HepG2 (cell line): ENCODE results near the gene SECISBP2L. TPM values are rescaled to one million over a fixed set of nuclear protein-coding genes. Genes with fewer than 3 reads are reported as not detected.
A peak's percentile ranks its signal among the peaks of the same experiment; 100 is the strongest.

Experiments used
- AGO1 ChIP-seq: fragments of 200-400 bp; formaldehyde crosslinking; IDR thresholded peaks from 2 replicates; pipeline ENCODE4 v1.6.1; 2017; ENCODE audit warnings: mild to moderate bottlenecking, low read depth, low read length, moderate library complexity; ENCODE audit not compliant: poor library complexity, severe bottlenecking
- ATF3 ChIP-seq: sonication (generic); formaldehyde crosslinking; IDR thresholded peaks from 2 replicates; pipeline ENCODE4 v1.4.0; 2020; ENCODE audit warnings: missing genetic modification reagents
- BRCA1 ChIP-seq: sonication (generic); formaldehyde crosslinking; IDR thresholded peaks from 2 replicates; pipeline ENCODE4 v1.4.0; 2020; ENCODE audit warnings: missing genetic modification reagents
- CBX5 ChIP-seq: sonication (generic); formaldehyde crosslinking; IDR thresholded peaks from 2 replicates; pipeline ENCODE4 v1.4.0; 2020; ENCODE audit warnings: missing genetic modification reagents, borderline replicate concordance
- CCAR2 ChIP-seq: fragments of 200-400 bp; formaldehyde crosslinking; optimal IDR thresholded peaks from 2 replicates; pipeline ENCODE3; 2018; ENCODE audit warnings: low read depth, mild to moderate bottlenecking, low read length, moderate library complexity
- ERF ChIP-seq: IDR thresholded peaks from 2 replicates; pipeline ENCODE4 v1.6.1; 2018; ENCODE audit warnings: missing biosample characterization, missing genetic modification reagents
- FOXK1 ChIP-seq: sonication (generic); formaldehyde crosslinking; IDR thresholded peaks from 2 replicates; pipeline ENCODE4 v1.4.0; 2020; ENCODE audit warnings: low read depth, missing genetic modification reagents, borderline replicate concordance
- HNF1A ChIP-seq, 2 experiments: sonication (generic) in 1 of 2; formaldehyde crosslinking in 1 of 2; IDR thresholded peaks; 2 replicates each; pipeline versions ENCODE4 v1.4.0 to v1.6.1; 2016 to 2020; ENCODE audit warnings: borderline replicate concordance in 1 of 2, low read depth in 1 of 2, mild to moderate bottlenecking in 1 of 2, missing genetic modification reagents in 1 of 2
- PATZ1 ChIP-seq: sonication (generic); formaldehyde crosslinking; IDR thresholded peaks from 2 replicates; pipeline ENCODE4 v1.4.0; 2020; ENCODE audit warnings: missing genetic modification reagents
- PCBP1 ChIP-seq: fragments of 200-400 bp; formaldehyde crosslinking; IDR thresholded peaks from 2 replicates; pipeline ENCODE4 v1.6.1; 2017; ENCODE audit warnings: mild to moderate bottlenecking, low read depth, low read length, borderline replicate concordance
- PHF20 ChIP-seq: sonication (generic); formaldehyde crosslinking; IDR thresholded peaks from 2 replicates; pipeline ENCODE4 v1.5.0; 2020; ENCODE audit warnings: mild to moderate bottlenecking, missing genetic modification reagents
- SAP130 ChIP-seq: IDR thresholded peaks from 2 replicates; pipeline ENCODE4 v1.6.1; 2016; ENCODE audit warnings: low read depth
- STAT5B ChIP-seq: sonication (generic); formaldehyde crosslinking; IDR thresholded peaks from 2 replicates; pipeline ENCODE4 v1.4.0; 2020; ENCODE audit warnings: missing genetic modification reagents
- THAP11 ChIP-seq: IDR thresholded peaks from 2 replicates; pipeline ENCODE4 v1.6.1; 2016; ENCODE audit warnings: missing biosample characterization, missing genetic modification reagents
- TSC22D2 ChIP-seq: sonication (generic); formaldehyde crosslinking; IDR thresholded peaks from 2 replicates; pipeline ENCODE4 v1.5.1; 2020; ENCODE audit warnings: missing genetic modification reagents, mild to moderate bottlenecking, borderline replicate concordance
- XBP1 ChIP-seq: sonication (generic); formaldehyde crosslinking; IDR thresholded peaks from 2 replicates; pipeline ENCODE4 v1.5.0; 2020; ENCODE audit warnings: missing genetic modification reagents
- ZBTB39 ChIP-seq: sonication (generic); formaldehyde crosslinking; IDR thresholded peaks from 2 replicates; pipeline ENCODE4 v1.5.0; 2020; ENCODE audit warnings: missing genetic modification reagents
- ZNF280B ChIP-seq: sonication (generic); formaldehyde crosslinking; IDR thresholded peaks from 2 replicates; pipeline ENCODE4 v1.5.0; 2020; ENCODE audit warnings: missing genetic modification reagents, mild to moderate bottlenecking, borderline replicate concordance
- polyA plus RNA-seq, 8 experiments: library from polyadenylated mRNA; depleted of rRNA in 3 of 8; stranded (reverse) in 7 of 8; unstranded in 1 of 8; fragments of >200 nt; fragmentation: Illumina TruSeq in 4 of 8; extraction: Trizol in 4 of 8; gene quantifications; 2 replicates each; pipeline versions ENCODE4 v1.2.1 to v1.2.3, GENCODE V29; 2011 to 2016; ENCODE audit warnings: low read depth in 4 of 8, missing spikeins in 1 of 8, mixed read lengths in 1 of 8; ENCODE audit not compliant: insufficient read depth in 1 of 8
- total RNA-seq, 5 experiments: library from RNA; depleted of rRNA; stranded (reverse); fragments of >200 nt; fragmentation: Illumina TruSeq; extraction: Trizol; gene quantifications; 2 replicates each; pipeline ENCODE4 v1.2.3, GENCODE V29; 2016; ENCODE audit warnings: low read depth in 1 of 5

SECISBP2L gene
- total and polyA plus RNA-seq, 2 of the 13 experiments (the other 11 are each of a cell fraction or from before 2014, with no cell fraction given), result 13.9 to 15.6 TPM

GRCh38 chr15:49046220-49047102, at the start of gene SECISBP2L (continued):
- TF ChIP-seq HNF1A (IDR thresholded peaks at IDR 0.05; ENCODE audit: low read depth), result no peak
- peak; percentile 82; the same call in 1 of the 2 replicates for TF ChIP-seq HNF1A (CRISPR knock-in tag; IDR thresholded peaks at IDR 0.05; ENCODE audit: borderline replicate concordance)
- TF ChIP-seq THAP11 (CRISPR knock-in tag), result peak; percentile 94
- TF ChIP-seq ZNF280B (CRISPR knock-in tag), result peak; percentile 37; the same call in 1 of the 2 replicates
- peak; percentile 99 for TF ChIP-seq SAP130 (CRISPR knock-in tag)
- no peak for TF ChIP-seq XBP1 (CRISPR knock-in tag)
- TF ChIP-seq BRCA1 (CRISPR knock-in tag), result no peak
- peak; percentile 93 for TF ChIP-seq PHF20
- 0 out of 2 replicates have a peak, but pooled peaks have one; percentile 77 for TF ChIP-seq PCBP1
- TF ChIP-seq STAT5B (CRISPR knock-in tag), result no peak
- TF ChIP-seq ATF3 (CRISPR knock-in tag), result no peak
- TF ChIP-seq PATZ1 (CRISPR knock-in tag), result peak; percentile 87
- peak; percentile 89 for TF ChIP-seq ERF (CRISPR knock-in tag)
- peak; percentile 92 for TF ChIP-seq FOXK1 (CRISPR knock-in tag)
- peak; percentile 97; the same call in 1 of the 2 replicates for TF ChIP-seq CBX5 (CRISPR knock-in tag)
- TF ChIP-seq CCAR2, result no peak
- TF ChIP-seq AGO1, result peak; percentile 70
- TF ChIP-seq TSC22D2 (CRISPR knock-in tag), result no peak
- no peak for TF ChIP-seq ZBTB39 (CRISPR knock-in tag)
